Spleen (tissue), 11 donors: ENCODE results near the gene THAP8. TPM values are rescaled to one million over a fixed set of nuclear protein-coding genes. Genes with fewer than 3 reads are reported as not detected.

ENCODE experiments used
- DNase-seq: peaks from one replicate; pipeline ENCODE4 v3.0.0-alpha.2; 2020
- H3K27ac ChIP-seq, 8 donors: fragments of 200-600 bp; sonication (generic) in 7 of 8; 1 replicate in 4 of 8; 2 replicates in 4 of 8; pipeline versions ENCODE4 v1.5.0 to v1.8.0; 2016 to 2021; ENCODE audit warnings: inconsistent platforms in 4 of 8, mild to moderate bottlenecking in 4 of 8, moderate library complexity in 1 of 8
- H3K27me3 ChIP-seq, 7 donors: fragments of 200-600 bp; sonication (generic) in 6 of 7; replicated peaks in 1 of 7; 1 replicate in 4 of 7; 2 replicates in 3 of 7; pipeline versions ENCODE4 v1.5.0 to v1.8.0; 2016 to 2021; ENCODE audit warnings: inconsistent platforms in 3 of 7, mild to moderate bottlenecking in 1 of 7
- H3K36me3 ChIP-seq, 6 donors: fragments of 200-600 bp; sonication (generic) in 5 of 6; 1 replicate in 4 of 6; 2 replicates in 2 of 6; pipeline versions ENCODE4 v1.5.0 to v1.8.0; 2016 to 2021; ENCODE audit warnings: inconsistent platforms in 2 of 6
- H3K4me1 ChIP-seq, 6 donors: fragments of 200-600 bp; sonication (generic) in 5 of 6; 1 replicate in 3 of 6; 2 replicates in 3 of 6; pipeline versions ENCODE4 v1.5.0 to v1.8.0; 2016 to 2021; ENCODE audit warnings: inconsistent platforms in 3 of 6
- H3K4me3 ChIP-seq, 8 donors: fragments of 200-600 bp; sonication (generic) in 7 of 8; 1 replicate in 4 of 8; 2 replicates in 4 of 8; pipeline versions ENCODE4 v1.5.0 to v1.8.0; 2016 to 2021; ENCODE audit warnings: inconsistent platforms in 4 of 8, mild to moderate bottlenecking in 4 of 8, moderate library complexity in 2 of 8
- H3K9me3 ChIP-seq, 8 donors: fragments of 200-600 bp; sonication (generic) in 7 of 8; 1 replicate in 4 of 8; 2 replicates in 4 of 8; pipeline versions ENCODE4 v1.5.0 to v1.8.0; 2016 to 2021; ENCODE audit warnings: inconsistent platforms in 4 of 8
- POLR2A ChIP-seq, 3 donors: fragments of 450-650 bp; IDR thresholded peaks; one replicate each; pipeline ENCODE4 v1.5.1; 2017; ENCODE audit warnings: antibody characterized with exemption in 3 of 3, mild to moderate bottlenecking in 1 of 3
- POLR2AphosphoS5 ChIP-seq, 3 donors: sonication (generic); formaldehyde crosslinking; IDR thresholded peaks; one replicate each; pipeline ENCODE4 v1.5.1; 2017; ENCODE audit warnings: antibody characterized with exemption in 3 of 3
- WGBS, 5 donors: extraction: QIAGEN DNeasy Blood & Tissue Kit in 3 of 5; methylation state at CpG; one replicate each; pipeline versions ENCODE4 v1.1.5 to v1.1.7; 2013 to 2018; 5-methylcytosine and 5-hydroxymethylcytosine counted together
- intact Hi-C: fragments of 100-400 bp; cut with DNase I; formaldehyde crosslinking; loops from one replicate; pipeline ENCODE4 v1.15.0; 2023; ENCODE audit warnings: low total_unique reads
- polyA plus RNA-seq, 3 donors: library from polyadenylated mRNA; stranded (reverse); fragments of 200-250 nt; gene quantifications; one replicate each; pipeline ENCODE4 v1.2.1, GENCODE V29; 2013
- total RNA-seq, 7 donors: library from RNA; depleted of rRNA in 3 of 7; stranded (reverse); fragments of >200 nt in 3 of 7; fragmentation: NEBNext Ultra II Directional in 4 of 7; extraction: Animal tissue kit (Norgen Biotek cat#: 25700) in 4 of 7; gene quantifications; one replicate each; pipeline versions ENCODE4 v1.1.0 to v1.2.1, GENCODE V29; 2016 to 2021
- TF ChIP-seq, protein P1 (sequence below), 11 experiments: fragments of 200-600 bp in 7 of 11; fragments of 450-650 bp in 4 of 11; sonication (generic) in 4 of 11; IDR thresholded peaks in 8 of 11; conservative IDR thresholded peaks in 3 of 11; 1 replicate in 7 of 11; 2 replicates in 4 of 11; pipeline versions ENCODE4 v1.4.0 to v1.8.0; 2016 to 2021; ENCODE audit warnings: antibody characterized with exemption in 11 of 11, inconsistent platforms in 4 of 11, mild to moderate bottlenecking in 1 of 11
- donor health status: healthy with polysubstance abuse.
- donor health status: DM: no; HTN: no; CAD: no; lungs with moderate emphysema.
- donor health status: DM: no; HTN: no; CAD: no.
- donor health status: Bipolar disorder and iron deficiency.
- donor health status: healthy.
- donor health status: DM: no; HTN: no; CAD: no.
- donor health status: DM: yes; HTN: yes; CAD: no.

Gene THAP8
- total and polyA plus RNA-seq, 10 donors: 2.4 to 7.9 (median 4.8) TPM

DNA sequence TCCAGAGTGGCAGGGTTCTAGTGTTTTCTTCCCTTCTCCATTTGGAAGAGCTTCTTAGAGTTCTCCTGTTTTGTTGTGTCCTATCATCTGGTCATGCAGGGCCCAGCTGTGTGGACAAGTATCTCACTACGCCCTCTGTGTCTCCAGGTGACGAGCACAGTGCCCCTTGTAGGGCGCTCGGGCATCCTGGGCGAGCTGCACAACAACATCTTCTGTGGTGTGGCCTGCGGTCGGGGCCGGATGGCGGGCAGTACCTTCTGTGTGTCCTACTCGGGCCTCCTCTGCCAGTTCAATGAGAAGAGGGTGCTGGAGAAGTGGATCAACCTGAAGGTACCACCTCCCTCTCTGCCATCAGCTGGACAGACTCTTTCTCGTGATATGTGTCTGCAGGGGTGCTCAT is 13.6 kb upstream of the THAP8 start:
- Histone ChIP-seq H3K4me1 (peaks cover 0 to 10% (median 1%) of the 10 kb centered on the region in 6 donors), H3K4me3 (no peak overlapping the region), H3K36me3 (peaks cover 0 to 81% (median 0%) of the 10 kb centered on the region in 6 donors), H3K27me3 (no peaks in the 10 kb centered on the region), H3K9me3 (no peaks in the 10 kb centered on the region), H3K27ac (no peak overlapping the region)
- no peak for TF ChIP-seq POLR2AphosphoS5 (IDR thresholded peaks at IDR 0.05)
- TF ChIP-seq, protein P1, sequence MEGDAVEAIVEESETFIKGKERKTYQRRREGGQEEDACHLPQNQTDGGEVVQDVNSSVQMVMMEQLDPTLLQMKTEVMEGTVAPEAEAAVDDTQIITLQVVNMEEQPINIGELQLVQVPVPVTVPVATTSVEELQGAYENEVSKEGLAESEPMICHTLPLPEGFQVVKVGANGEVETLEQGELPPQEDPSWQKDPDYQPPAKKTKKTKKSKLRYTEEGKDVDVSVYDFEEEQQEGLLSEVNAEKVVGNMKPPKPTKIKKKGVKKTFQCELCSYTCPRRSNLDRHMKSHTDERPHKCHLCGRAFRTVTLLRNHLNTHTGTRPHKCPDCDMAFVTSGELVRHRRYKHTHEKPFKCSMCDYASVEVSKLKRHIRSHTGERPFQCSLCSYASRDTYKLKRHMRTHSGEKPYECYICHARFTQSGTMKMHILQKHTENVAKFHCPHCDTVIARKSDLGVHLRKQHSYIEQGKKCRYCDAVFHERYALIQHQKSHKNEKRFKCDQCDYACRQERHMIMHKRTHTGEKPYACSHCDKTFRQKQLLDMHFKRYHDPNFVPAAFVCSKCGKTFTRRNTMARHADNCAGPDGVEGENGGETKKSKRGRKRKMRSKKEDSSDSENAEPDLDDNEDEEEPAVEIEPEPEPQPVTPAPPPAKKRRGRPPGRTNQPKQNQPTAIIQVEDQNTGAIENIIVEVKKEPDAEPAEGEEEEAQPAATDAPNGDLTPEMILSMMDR (IDR thresholded peaks at IDR 0.05 in 8 of 11, conservative IDR thresholded peaks at IDR 0.05 in 3 of 11): no peak
- no peak for DNase-seq
- WGBS, 5 donors: 92 to 97% (median 96%) methylated on average over 10 to 11 of the region's 11 CpGs
- intact Hi-C loops: no loop called here

DNA sequence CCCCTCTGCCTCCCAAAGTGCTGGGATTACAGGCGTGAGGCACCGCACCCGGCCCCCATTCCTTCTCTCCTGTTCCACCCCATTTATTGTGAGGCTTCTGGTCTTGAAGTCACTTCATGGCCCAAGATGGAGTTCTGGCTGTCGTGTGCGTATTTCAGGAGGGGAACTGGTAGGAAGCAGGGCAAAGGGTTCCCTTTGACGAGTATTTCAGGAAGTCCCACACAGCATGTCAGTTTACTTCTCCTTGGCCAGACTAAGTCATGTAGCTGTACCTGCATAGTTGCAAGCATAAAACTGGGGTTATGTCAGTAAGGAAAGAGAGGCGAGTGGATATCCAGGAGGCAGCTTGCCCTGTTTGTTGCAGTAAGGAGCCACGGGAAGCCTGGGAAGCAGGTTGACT is 10.7 kb upstream of the THAP8 start:
- Histone ChIP-seq H3K4me3 (no peak overlapping the region), H3K9me3 (no peaks in the 10 kb centered on the region), H3K27ac (no peak overlapping the region), H3K36me3 (peaks cover 0 to 80% (median 0%) of the 10 kb centered on the region in 6 donors), H3K27me3 (no peaks in the 10 kb centered on the region), H3K4me1 (peaks cover 0 to 3% (median 0%) of the 10 kb centered on the region in 6 donors)
- 79 to 93% (median 88%) methylated on average over 8 of the region's 8 CpGs for WGBS, 5 donors
- TF ChIP-seq, protein P1 (IDR thresholded peaks at IDR 0.05 in 8 of 11, conservative IDR thresholded peaks at IDR 0.05 in 3 of 11): no peak
- TF ChIP-seq POLR2A (IDR thresholded peaks at IDR 0.05) (no peak), POLR2AphosphoS5 (IDR thresholded peaks at IDR 0.05) (no peak)
- intact Hi-C loops: no loop called here
- DNase-seq: no peak

DNA sequence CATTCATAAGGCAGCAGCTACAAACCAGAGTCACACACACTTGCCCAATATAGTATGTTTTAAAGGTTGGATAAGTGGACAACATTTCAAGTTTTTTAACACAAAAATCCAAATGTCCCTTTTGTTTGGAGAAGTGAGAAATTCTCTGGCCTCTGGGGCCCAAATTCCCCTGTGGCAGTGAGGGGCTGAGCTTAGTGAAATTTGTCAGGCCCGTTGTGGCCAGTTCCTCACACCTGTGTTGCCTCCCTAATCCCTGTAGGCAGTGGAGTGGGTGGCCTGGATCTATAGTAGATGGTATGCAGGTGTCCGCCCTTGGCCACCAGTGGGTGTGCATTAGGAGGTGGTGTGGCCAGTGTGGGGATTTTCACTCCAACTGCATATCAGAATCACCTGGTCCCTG is 7.3 kb upstream of the THAP8 start:
- no peak overlapping the region for H3K27ac ChIP-seq
- peaks cover 0 to 3% (median 0%) of the 10 kb centered on the region in 6 donors for H3K4me1 ChIP-seq
- H3K36me3 ChIP-seq: peaks cover 0 to 70% (median 0%) of the 10 kb centered on the region in 6 donors
- no peak for DNase-seq
- 82 to 100% (median 85%) methylated on average over 2 of the region's 2 CpGs for WGBS, 5 donors
- no peaks in the 10 kb centered on the region for H3K27me3 ChIP-seq
- TF ChIP-seq, protein P1 (IDR thresholded peaks at IDR 0.05 in 8 of 11, conservative IDR thresholded peaks at IDR 0.05 in 3 of 11): no peak
- no peak for TF ChIP-seq POLR2A (IDR thresholded peaks at IDR 0.05)
- TF ChIP-seq POLR2AphosphoS5 (IDR thresholded peaks at IDR 0.05): no peak
- no peaks in the 10 kb centered on the region for H3K9me3 ChIP-seq
- intact Hi-C loops: no loop called here
- H3K4me3 ChIP-seq: no peak overlapping the region

DNA sequence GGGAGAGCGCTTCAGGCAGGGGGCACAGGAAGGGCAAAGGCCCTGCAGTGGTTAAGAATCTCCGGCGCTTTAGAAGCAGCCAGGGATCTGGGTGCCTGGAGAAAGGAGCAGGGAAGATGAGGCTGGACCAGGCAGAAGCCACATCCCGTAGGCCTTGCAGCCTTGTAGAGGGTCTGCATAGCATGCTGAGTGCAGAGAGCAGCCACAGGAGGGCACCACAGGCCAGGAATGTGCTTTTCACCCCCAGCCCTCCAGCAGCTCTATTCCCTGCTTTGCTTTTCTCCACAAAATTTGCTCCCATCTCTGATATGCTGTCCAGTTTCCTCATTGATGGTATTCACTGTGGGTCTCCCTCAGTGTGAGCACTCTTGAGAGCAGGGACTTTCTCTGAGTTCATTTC is 6.3 kb upstream of the THAP8 start:
- Histone ChIP-seq H3K4me1 (peaks cover under 1 to 12% (median 5%) of the 10 kb centered on the region in 6 donors), H3K4me3 (no peak overlapping the region), H3K9me3 (no peaks in the 10 kb centered on the region), H3K36me3 (peaks cover 0 to 61% (median 0%) of the 10 kb centered on the region in 6 donors), H3K27me3 (no peaks in the 10 kb centered on the region), H3K27ac (no peak overlapping the region)
- WGBS, 5 donors: 74 to 90% (median 82%) methylated on average over 4 of the region's 4 CpGs
- intact Hi-C loops: no loop called here
- DNase-seq: peak; percentile 73
- no peak for TF ChIP-seq POLR2AphosphoS5 (IDR thresholded peaks at IDR 0.05)
- TF ChIP-seq, protein P1 (IDR thresholded peaks at IDR 0.05 in 8 of 11, conservative IDR thresholded peaks at IDR 0.05 in 3 of 11): peak in 10 of 11 experiments; percentile 28 to 73 (median 54)
